Endothelial cell of umbilical vein (primary cell): ENCODE data around the gene LCE6A.

Source experiments
- CTCF ChIP-seq, 2 donors: IDR thresholded peaks; 1 replicate in 1 of 2; 2 replicates in 1 of 2; pipeline ENCODE4 v1.5.1; 2011; ENCODE audit warnings: low read length in 2 of 2, mild to moderate bottlenecking in 2 of 2, moderate library complexity in 2 of 2, control low read depth in 1 of 2, inconsistent platforms in 1 of 2, low read depth in 1 of 2; ENCODE audit not compliant: insufficient read depth in 1 of 2; ENCODE audit errors: extremely low read depth in 1 of 2
- EZH2 ChIP-seq: IDR thresholded peaks from 2 replicates; pipeline ENCODE4 v1.6.1; 2012; ENCODE audit warnings: borderline replicate concordance, low read depth, mild to moderate bottlenecking, moderate library complexity, low read length, inconsistent platforms; ENCODE audit not compliant: severe bottlenecking
- FOS ChIP-seq: IDR thresholded peaks from 2 replicates; pipeline ENCODE4 v1.6.1; 2011; ENCODE audit warnings: mild to moderate bottlenecking, low read length, moderate library complexity, borderline replicate concordance; ENCODE audit not compliant: insufficient read depth
- GATA2 ChIP-seq: IDR thresholded peaks from 2 replicates; pipeline ENCODE4 v1.7.0; 2011; ENCODE audit warnings: low read depth, mild to moderate bottlenecking, moderate library complexity, mixed read lengths, low read length; ENCODE audit not compliant: insufficient read length, insufficient read depth
- JUN ChIP-seq: IDR thresholded peaks from 2 replicates; pipeline ENCODE4 v1.6.1; 2011; ENCODE audit warnings: borderline replicate concordance, low read depth; ENCODE audit not compliant: insufficient read length, insufficient read depth
- MYC ChIP-seq: IDR thresholded peaks from one replicate; pipeline ENCODE4 v1.6.1; 2011; ENCODE audit warnings: mild to moderate bottlenecking, low read depth, low read length
- POLR2A ChIP-seq: IDR thresholded peaks from 2 replicates; pipeline ENCODE4 v1.6.1; 2012; ENCODE audit warnings: low read depth, mild to moderate bottlenecking, control low read depth, low read length
- POLR2AphosphoS5 ChIP-seq: IDR thresholded peaks from 2 replicates; pipeline ENCODE4 v1.6.1; 2012; ENCODE audit warnings: low read depth, mild to moderate bottlenecking, control low read depth, low read length, moderate library complexity; ENCODE audit not compliant: insufficient read depth
- TF ChIP-seq, protein P1 (sequence below): IDR thresholded peaks from 2 replicates; pipeline ENCODE4 v1.6.1; 2011; ENCODE audit not compliant: insufficient read depth, insufficient read length

DNA sequence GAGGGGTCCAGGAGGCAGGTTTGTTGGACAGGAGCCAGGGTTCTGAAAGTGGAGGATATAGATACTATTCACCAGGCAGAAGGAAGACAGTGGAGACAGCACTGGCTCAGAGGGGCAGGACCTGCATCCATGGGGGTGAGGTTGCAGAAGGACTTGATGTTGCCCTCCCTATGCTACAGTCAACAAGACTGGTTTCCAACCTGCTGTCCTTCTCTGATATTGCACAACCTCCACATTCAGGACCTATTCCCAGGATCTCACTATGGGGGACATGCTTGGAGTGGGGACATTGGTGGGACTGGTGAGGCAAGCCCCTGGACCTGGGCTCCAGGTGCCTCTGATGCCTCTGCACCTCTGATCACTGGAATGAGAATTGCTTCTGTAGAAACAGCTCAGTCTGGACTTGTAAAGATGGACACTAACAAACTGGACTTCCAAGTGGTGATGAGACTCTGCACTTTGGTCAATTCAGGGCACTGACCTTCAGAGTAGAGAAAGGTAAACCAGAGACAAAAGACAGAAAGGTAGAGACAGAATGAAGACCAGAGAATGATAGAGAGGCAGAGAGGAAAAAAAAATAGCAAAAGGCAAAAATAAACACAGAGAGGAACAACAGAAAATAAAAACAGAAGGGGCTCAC, 37.0 kb downstream of the LCE6A start:
- TF ChIP-seq, protein P1, sequence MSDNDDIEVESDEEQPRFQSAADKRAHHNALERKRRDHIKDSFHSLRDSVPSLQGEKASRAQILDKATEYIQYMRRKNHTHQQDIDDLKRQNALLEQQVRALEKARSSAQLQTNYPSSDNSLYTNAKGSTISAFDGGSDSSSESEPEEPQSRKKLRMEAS, result no peak
- TF ChIP-seq EZH2 (no peak), CTCF (IDR thresholded peaks at IDR 0.05; ENCODE audit: extremely low read depth in 1 of 2, insufficient read depth in 1 of 2, low read depth in 1 of 2, low read length in 2 of 2) (no peak), POLR2A (no peak), GATA2 (no peak), POLR2AphosphoS5 (no peak), MYC (no peak), JUN (no peak), FOS (no peak)
